Peyer's patch (tissue), 4 donors: ENCODE results near the gene MOB4. TPM values are rescaled to one million over a fixed set of nuclear protein-coding genes. Genes with fewer than 3 reads are reported as not detected.

Experiments
- small RNA-seq, 2 donors: library from RNA; depleted of rRNA; stranded (forward); fragments of <200 nt; gene quantifications; one replicate each; pipeline ENCODE3, GENCODE V24; 2016
- total RNA-seq, 4 donors: library from RNA; depleted of rRNA; stranded (reverse); fragments of >200 nt; gene quantifications; one replicate each; pipeline ENCODE4 v1.1.0, GENCODE V29; 2016

The MOB4 gene
- total RNA-seq, 4 donors from 2014 or later, result 11.0 to 36.3 (median 20.5) TPM

Small RNAs within 50 kb of the gene (small RNA-seq; reads per million reads assigned to genes)
- 0 reads per million in 2 donors for gene AC020550.1

Other genes starting within 250 kb of the MOB4 start
- 100 to 1,000 TPM in 1 of 4 donors, 10 to 100 TPM in 3; 24.8 to 215 (median 32.0) TPM for gene ANKRD44, start 205.3 kb upstream of the MOB4 start, total RNA-seq
- gene SF3B1, start 81.0 kb upstream of the MOB4 start, total RNA-seq, result 100 to 1,000 TPM; 313 to 785 (median 486) TPM
- 10 to 100 TPM; 14.4 to 30.3 (median 22.3) TPM for gene COQ10B, start 62.5 kb upstream of the MOB4 start, total RNA-seq
- 100 to 1,000 TPM in 3 of 4 donors, 10 to 100 TPM in 1; 88.4 to 221 (median 122) TPM for gene HSPD1, start 16.2 kb upstream of the MOB4 start, total RNA-seq
- 10 to 100 TPM; 23.8 to 95.4 (median 67.8) TPM for gene HSPE1, start 15.7 kb upstream of the MOB4 start, total RNA-seq
- gene RFTN2, start 159.5 kb downstream of the MOB4 start, total RNA-seq, result 1 to 10 TPM in 3 of 4 donors, under 1 TPM in 1; 0.47 to 9.9 (median 1.2) TPM
- gene MARS2, start 189.3 kb downstream of the MOB4 start, total RNA-seq, result 10 to 100 TPM in 1 of 4 donors, 1 to 10 TPM in 3; 5.8 to 13.4 (median 8.1) TPM